Esophagus muscularis mucosa (tissue), 3 donors: ENCODE results near the gene ST3GAL3.

Source experiments
- CTCF ChIP-seq, 3 experiments: fragments of 200-600 bp in 2 of 3; fragments of 450-650 bp in 1 of 3; sonication (generic) in 2 of 3; IDR thresholded peaks; one replicate each; pipeline ENCODE4 v1.5.1; 2017 to 2019; ENCODE audit warnings: antibody characterized with exemption in 3 of 3, mild to moderate bottlenecking in 2 of 3, moderate library complexity in 1 of 3
- POLR2AphosphoS5 ChIP-seq, 2 donors: sonication (generic); formaldehyde crosslinking; IDR thresholded peaks; one replicate each; pipeline ENCODE4 v1.6.1; 2017; ENCODE audit warnings: antibody characterized with exemption in 2 of 2

- TF ChIP-seq CTCF (IDR thresholded peaks at IDR 0.05) (no peak), POLR2AphosphoS5 (IDR thresholded peaks at IDR 0.05) (no peak)
These were observed 248.9 kb downstream of the ST3GAL3 start for GRCh38 chr1:43956234-43956633.
